HUES6 (cell line): ENCODE results near the gene HDAC7.
A peak's percentile ranks its signal among the peaks of the same experiment; 100 is the strongest.

Source experiments
- H3K27ac ChIP-seq: 2 replicates; pipeline ENCODE4 v1.7.0; 2013; ENCODE audit warnings: low read depth, mild to moderate bottlenecking, low read length, inconsistent platforms
- H3K27me3 ChIP-seq: 2 replicates; pipeline ENCODE4 v1.6.1; 2013; ENCODE audit warnings: low read length; ENCODE audit not compliant: control insufficient read depth, insufficient read depth
- H3K36me3 ChIP-seq: 2 replicates; pipeline ENCODE4 v1.6.1; 2013; ENCODE audit warnings: low read length; ENCODE audit not compliant: control insufficient read depth, insufficient read depth
- H3K4me1 ChIP-seq: 2 replicates; pipeline ENCODE4 v1.6.1; 2013; ENCODE audit warnings: low read length; ENCODE audit not compliant: control insufficient read depth, insufficient read depth
- H3K4me3 ChIP-seq: 2 replicates; pipeline ENCODE4 v1.5.1; 2013; ENCODE audit warnings: low read depth, low read length
- H3K9ac ChIP-seq: one replicate; pipeline ENCODE4 v1.6.1; 2013; ENCODE audit warnings: mild to moderate bottlenecking, low read length
- H3K9me3 ChIP-seq: 2 replicates; pipeline ENCODE4 v1.6.1; 2013; ENCODE audit warnings: low read depth, low read length; ENCODE audit not compliant: control insufficient read depth, insufficient read depth

HDAC7 gene

GRCh38 chr12:47766502-47767215 lies 53.0 kb downstream of the HDAC7 start:
- Histone ChIP-seq H3K9me3 (no peaks in the 10 kb centered on the region), H3K36me3 (no peaks in the 10 kb centered on the region), H3K4me1 (peaks cover 19% of the 10 kb centered on the region), H3K9ac (no peak overlapping the region), H3K27ac (no peak overlapping the region), H3K4me3 (no peak overlapping the region), H3K27me3 (no peaks in the 10 kb centered on the region)

DNA sequence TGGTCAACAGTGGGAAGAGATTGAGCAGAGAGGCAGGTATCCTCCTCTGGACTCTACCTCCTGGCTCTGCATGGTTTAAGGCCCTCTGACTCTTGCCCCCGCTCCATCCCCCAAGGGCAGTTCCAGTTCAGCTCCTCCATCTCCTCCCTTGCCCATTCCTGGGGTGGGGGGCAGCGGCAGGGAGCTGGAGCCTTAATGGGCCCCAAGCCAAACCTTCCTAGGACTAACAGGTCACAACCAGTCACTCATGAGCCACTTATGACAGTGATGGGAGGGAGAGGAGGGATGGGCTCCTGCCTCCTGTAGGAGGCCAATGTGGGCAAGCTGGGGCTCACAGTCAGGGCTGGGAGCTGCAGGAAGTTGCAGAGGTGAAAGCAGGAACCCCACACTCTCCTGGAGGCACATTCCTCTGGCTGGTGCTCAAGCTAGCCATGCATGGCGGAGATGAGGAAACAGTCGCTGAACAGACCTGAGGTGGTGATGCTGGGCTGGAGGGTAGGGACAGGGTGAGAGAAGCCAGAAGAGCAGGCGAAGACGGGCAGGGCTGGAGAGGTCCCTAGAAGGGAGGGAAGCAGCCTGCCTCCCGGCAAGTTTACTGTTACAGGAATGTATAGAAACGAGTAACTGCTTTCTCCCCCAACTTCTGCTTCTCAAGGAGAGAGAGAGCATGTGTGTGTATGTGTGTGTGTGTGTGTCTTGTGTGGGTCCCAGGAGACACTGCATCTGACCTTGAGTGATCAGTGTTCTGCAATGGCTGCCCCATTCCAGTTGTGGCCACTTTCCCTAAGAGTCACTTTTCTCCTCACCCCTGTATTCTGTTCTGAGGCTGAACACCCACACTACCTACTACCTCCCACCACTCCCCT lies 56.0 kb downstream of the HDAC7 start:
- no peak overlapping the region for H3K27ac ChIP-seq
- no peaks in the 10 kb centered on the region for H3K27me3 ChIP-seq
- no peaks in the 10 kb centered on the region for H3K36me3 ChIP-seq
- H3K4me3 ChIP-seq: no peak overlapping the region
- H3K9ac ChIP-seq: no peak overlapping the region
- peaks cover 17% of the 10 kb centered on the region for H3K4me1 ChIP-seq
- H3K9me3 ChIP-seq: no peaks in the 10 kb centered on the region

GRCh38 chr12:47762850-47763465 lies 56.7 kb downstream of the HDAC7 start:
- H3K9ac ChIP-seq: no peak overlapping the region
- H3K9me3 ChIP-seq: no peaks in the 10 kb centered on the region
- H3K4me3 ChIP-seq: no peak overlapping the region
- H3K27ac ChIP-seq: no peak overlapping the region
- H3K27me3 ChIP-seq: no peaks in the 10 kb centered on the region
- H3K4me1 ChIP-seq: peaks cover 17% of the 10 kb centered on the region
- no peaks in the 10 kb centered on the region for H3K36me3 ChIP-seq

DNA sequence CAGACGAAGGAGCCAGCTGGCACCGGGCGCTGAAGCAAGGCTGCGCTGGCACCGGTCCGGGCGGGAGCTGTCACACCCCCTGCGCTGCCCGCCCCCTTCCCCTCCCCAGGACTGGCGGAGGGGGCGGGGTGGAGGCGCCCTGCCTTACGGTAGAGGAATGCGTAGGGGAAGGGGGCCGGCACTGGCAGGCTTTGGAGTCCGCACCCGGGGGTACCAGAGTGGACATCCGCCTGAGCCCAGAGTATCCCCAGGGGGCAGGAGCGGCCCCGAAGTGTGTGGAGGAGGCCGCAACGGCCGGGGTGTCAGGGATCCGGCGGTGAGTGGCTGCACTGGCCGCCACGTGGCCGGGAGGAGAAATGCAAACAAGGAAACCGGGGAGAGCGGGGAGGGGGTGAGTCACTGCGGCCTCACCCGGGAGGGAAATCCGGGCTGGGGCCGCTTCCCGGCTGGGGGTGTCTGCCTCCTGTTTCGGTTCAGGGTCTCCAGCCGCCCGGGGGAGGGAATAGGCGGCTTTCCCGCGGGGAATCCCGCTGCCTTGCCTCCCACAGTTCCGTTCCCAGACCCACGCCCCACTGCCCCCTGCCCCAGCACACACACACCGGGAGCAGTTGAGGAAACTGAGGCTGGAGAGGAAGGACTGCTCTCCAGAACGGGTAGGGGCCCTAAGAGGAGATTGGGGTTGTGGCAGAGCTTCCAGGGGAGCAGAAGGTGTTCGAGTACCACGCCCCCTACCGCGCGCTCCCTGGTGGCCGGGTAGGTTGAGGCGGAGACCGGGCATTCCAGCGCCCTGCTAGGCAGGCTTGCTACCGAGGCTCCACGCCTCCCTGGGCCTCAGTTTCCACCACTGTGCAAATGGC lies 60.6 kb downstream of the HDAC7 start, which contains the start of gene RAPGEF3:
Gene RAPGEF3, minus strand, starts transcription at position 47 of the 857 bp plus-strand sequence. CDS start 324 bp downstream, outside the sequence.
- Histone ChIP-seq H3K4me1 (peaks cover 44% of the 10 kb centered on the region), H3K9me3 (no peaks in the 10 kb centered on the region), H3K27me3 (no peaks in the 10 kb centered on the region), H3K27ac (no peak within 1 kb of the TSS; the same call in 1 of the 2 replicates), H3K9ac (peak within 1 kb of the TSS; percentile 31), H3K4me3 (peak within 1 kb of the TSS; percentile 74), H3K36me3 (no peaks in the 10 kb centered on the region)

- Histone ChIP-seq H3K4me3 (peak overlapping the region; percentile 74), H3K36me3 (no peaks in the 10 kb centered on the region), H3K4me1 (peaks cover 45% of the 10 kb centered on the region), H3K27me3 (no peaks in the 10 kb centered on the region), H3K9me3 (no peaks in the 10 kb centered on the region), H3K9ac (no peak overlapping the region), H3K27ac (no peak overlapping the region)
Measured at GRCh38 chr12:47758584-47758833, 61.2 kb downstream of the HDAC7 start.

DNA sequence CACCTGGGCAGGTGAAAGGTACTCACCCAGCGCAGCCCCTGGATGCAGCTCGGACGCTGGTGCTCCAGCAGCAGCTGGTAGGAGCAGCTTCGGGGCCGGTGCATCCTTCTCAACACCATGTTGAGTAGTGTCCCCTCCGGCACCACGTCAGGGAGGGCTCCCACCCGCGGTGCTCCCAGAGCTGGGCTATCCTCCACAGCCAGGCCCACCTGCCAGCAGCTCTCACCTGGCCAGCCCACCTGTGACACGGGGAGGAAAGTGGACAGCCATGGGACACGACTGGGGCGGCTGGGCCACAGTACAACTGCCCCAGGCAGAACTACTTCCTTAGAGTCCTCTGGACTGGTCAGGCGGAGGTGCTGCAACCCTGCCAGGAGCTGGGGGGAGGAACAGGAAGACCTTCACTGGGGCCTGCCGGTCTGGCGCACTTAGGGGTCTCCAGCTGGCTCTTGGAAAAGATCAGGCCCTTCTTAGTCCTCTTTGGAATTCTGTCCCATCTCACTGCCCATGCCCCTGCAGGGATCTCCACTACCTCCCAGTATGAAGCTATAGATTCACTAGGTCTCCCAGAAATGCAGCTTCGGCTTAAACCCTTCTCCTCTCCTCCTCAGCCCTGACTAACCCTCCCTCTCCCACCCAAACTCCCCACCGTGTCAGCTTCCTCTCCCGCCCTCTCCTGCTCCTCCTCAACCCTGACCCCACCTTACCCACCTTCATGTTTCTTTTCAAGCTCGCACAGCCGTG lies 61.7 kb downstream of the HDAC7 start:
- Histone ChIP-seq H3K9me3 (no peaks in the 10 kb centered on the region), H3K27ac (no peak overlapping the region), H3K4me3 (peak overlapping the region; percentile 74), H3K9ac (no peak overlapping the region), H3K27me3 (no peaks in the 10 kb centered on the region), H3K36me3 (no peaks in the 10 kb centered on the region), H3K4me1 (peaks cover 48% of the 10 kb centered on the region)

DNA sequence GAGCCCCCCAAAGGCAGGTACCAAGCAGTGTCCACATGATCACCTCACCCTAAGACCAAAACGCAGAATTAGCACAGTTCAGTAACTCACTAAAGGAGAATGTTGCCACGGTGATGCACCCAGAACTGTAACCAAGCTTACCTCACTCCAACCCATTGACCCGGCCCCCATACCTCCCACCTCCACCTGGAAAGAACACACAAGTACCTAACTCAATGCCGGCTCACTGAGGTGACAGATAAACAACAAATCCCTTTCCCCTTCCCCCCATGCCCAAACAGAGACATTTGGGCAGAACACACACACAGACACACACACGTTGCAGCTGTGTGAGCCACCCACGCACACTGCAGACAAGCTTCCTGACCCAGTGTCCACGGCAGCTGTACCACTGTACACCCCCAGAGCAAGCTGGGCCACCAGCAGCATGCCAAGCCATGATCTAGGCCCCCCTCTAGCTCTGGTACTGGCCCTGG lies 62.3 kb downstream of the HDAC7 start:
- H3K9ac ChIP-seq: no peak overlapping the region
- peak overlapping the region; percentile 74 for H3K4me3 ChIP-seq

DNA sequence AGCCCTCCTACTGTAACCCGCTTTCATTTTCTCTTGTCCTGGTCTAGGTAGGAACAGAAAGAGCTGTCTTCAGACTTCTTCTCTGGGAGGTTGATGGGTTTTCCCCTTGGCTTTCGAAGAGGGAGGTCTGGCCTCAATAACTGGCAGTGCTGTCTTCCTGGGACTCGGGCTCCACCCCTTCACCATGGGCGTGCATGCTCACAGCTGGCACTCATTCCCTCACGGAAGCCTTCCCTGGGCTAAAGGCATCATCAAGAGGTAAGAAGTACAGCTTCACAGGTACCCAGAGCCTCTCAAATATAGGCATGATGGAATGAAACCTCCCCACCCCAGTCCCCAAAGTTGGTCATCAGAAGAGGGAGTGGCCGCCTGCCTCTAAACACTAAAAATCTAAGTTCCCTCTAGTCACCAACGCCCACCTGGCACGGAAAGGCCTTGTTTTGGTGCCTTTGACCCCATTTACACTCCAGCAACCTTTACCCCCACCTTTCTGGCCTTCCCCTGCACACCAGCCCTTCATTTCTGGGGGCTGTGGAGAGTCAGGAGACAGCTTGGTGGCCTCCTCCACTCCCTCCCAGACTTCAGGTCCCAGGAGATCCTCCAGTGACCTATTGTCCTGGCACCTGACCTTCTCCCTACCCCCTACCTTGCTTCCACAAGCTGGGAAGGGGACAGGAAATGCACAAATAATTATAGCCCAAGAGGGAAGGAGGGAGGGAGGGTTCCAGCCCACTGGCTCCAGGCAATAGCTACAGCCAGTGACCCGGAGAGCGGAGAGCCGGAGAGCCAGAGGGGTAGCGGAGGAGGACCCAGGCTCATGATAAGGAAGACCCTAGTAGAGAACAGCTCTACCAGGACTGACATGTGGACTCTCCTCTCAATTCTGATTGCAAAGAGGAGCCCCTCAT lies 63.8 kb downstream of the HDAC7 start:
- no peak overlapping the region for H3K27ac ChIP-seq
- H3K4me1 ChIP-seq: peaks cover 61% of the 10 kb centered on the region
- H3K9ac ChIP-seq: no peak overlapping the region
- no peaks in the 10 kb centered on the region for H3K9me3 ChIP-seq
- no peaks in the 10 kb centered on the region for H3K27me3 ChIP-seq
- H3K36me3 ChIP-seq: no peaks in the 10 kb centered on the region
- no peak overlapping the region for H3K4me3 ChIP-seq

More for the DNA sequence above, 62.3 kb downstream of the HDAC7 start:
- Histone ChIP-seq H3K27ac (no peak overlapping the region), H3K36me3 (no peaks in the 10 kb centered on the region), H3K9me3 (no peaks in the 10 kb centered on the region), H3K4me1 (peaks cover 54% of the 10 kb centered on the region), H3K27me3 (no peaks in the 10 kb centered on the region)

DNA sequence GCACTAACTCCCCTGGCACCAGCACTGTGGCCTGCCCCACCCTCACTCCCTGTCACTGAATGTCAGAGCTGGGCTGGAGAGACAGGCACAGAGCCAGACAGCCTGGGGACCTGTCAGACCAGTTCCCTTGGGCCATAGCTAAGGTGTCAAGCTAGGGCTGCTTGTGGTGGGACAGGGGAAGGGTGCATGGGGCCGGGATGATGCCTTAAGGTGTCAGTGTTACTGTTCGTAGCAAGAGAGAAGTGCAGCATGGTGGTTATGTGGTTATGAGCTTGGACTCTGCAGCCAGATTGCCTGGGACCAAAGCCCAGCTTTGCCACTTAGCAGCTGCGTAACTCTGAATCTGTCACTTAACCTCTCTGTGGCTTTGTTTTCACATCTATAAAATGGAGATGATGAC lies 64.8 kb downstream of the HDAC7 start:
- Histone ChIP-seq H3K27me3 (no peaks in the 10 kb centered on the region), H3K27ac (no peak overlapping the region), H3K9ac (no peak overlapping the region), H3K9me3 (no peaks in the 10 kb centered on the region), H3K4me1 (peaks cover 61% of the 10 kb centered on the region), H3K36me3 (no peaks in the 10 kb centered on the region; the same call in 1 of the 2 replicates), H3K4me3 (no peak overlapping the region)
